Keratinocyte (primary cell): ENCODE measurements around the gene USP4. TPM values are rescaled to one million over a fixed set of nuclear protein-coding genes. Genes with fewer than 3 reads are reported as not detected.

Experiments
- DNase-seq: peaks from one replicate; pipeline ENCODE4 v3.0.0-alpha.2; 2011; ENCODE audit warnings: low read depth, missing footprints, low spot score
- FAIRE-seq: peaks from 2 replicates; lab custom pipeline; 2011; peaks lifted over from hg19 to GRCh38; lab: Jason Lieb, UNC
- H2AFZ ChIP-seq: 2 replicates; pipeline ENCODE4 v1.6.0; 2012; ENCODE audit warnings: low read length, control low read depth, inconsistent platforms; ENCODE audit not compliant: control insufficient read depth
- H3K27ac ChIP-seq: 2 replicates; pipeline ENCODE4 v1.5.1; 2011; ENCODE audit warnings: low read length; ENCODE audit not compliant: control insufficient read depth, insufficient read depth
- H3K27me3 ChIP-seq: 3 replicates; pipeline ENCODE4 v1.6.0; 2011; ENCODE audit warnings: low read length; ENCODE audit not compliant: control insufficient read depth, insufficient read depth; ENCODE audit errors: extremely low read depth
- H3K36me3 ChIP-seq, 2 experiments: 2 replicates in 1 of 2; 3 replicates in 1 of 2; pipeline ENCODE4 v1.5.1; 2011; ENCODE audit warnings: low read length in 2 of 2, mild to moderate bottlenecking in 1 of 2; ENCODE audit not compliant: control insufficient read depth in 2 of 2, insufficient read depth in 2 of 2; ENCODE audit errors: extremely low read depth in 1 of 2
- H3K4me1 ChIP-seq: 3 replicates; pipeline ENCODE4 v1.5.1; 2011; ENCODE audit warnings: low read length; ENCODE audit not compliant: control insufficient read depth, insufficient read depth; ENCODE audit errors: extremely low read depth
- H3K4me2 ChIP-seq: 3 replicates; pipeline ENCODE4 v1.6.0; 2011; ENCODE audit warnings: low read depth, low read length; ENCODE audit not compliant: control insufficient read depth, insufficient read depth; ENCODE audit errors: extremely low read depth
- H3K4me3 ChIP-seq, 3 experiments: fragments of 200-600 bp in 1 of 3; sonication (generic) in 1 of 3; 2 replicates in 2 of 3; 3 replicates in 1 of 3; pipeline ENCODE4 v1.5.1; 2011 to 2016; ENCODE audit warnings: low read length in 3 of 3, mild to moderate bottlenecking in 3 of 3, control low read depth in 2 of 3, inconsistent platforms in 1 of 3, low read depth in 1 of 3, mixed read lengths in 1 of 3, mixed run types in 1 of 3, moderate library complexity in 1 of 3; ENCODE audit not compliant: control insufficient read depth in 2 of 3, insufficient read depth in 2 of 3; ENCODE audit errors: extremely low read depth in 1 of 3
- H3K79me2 ChIP-seq: 2 replicates; pipeline ENCODE4 v1.6.0; 2012; ENCODE audit warnings: low read length; ENCODE audit not compliant: control insufficient read depth, insufficient read depth
- H3K9ac ChIP-seq: 3 replicates; pipeline ENCODE4 v1.6.0; 2011; ENCODE audit warnings: low read length; ENCODE audit not compliant: control insufficient read depth, insufficient read depth; ENCODE audit errors: extremely low read depth
- H3K9me1 ChIP-seq: 3 replicates; pipeline ENCODE4 v1.6.0; 2011; ENCODE audit warnings: low read length; ENCODE audit not compliant: control insufficient read depth, insufficient read depth; ENCODE audit errors: extremely low read depth
- H3K9me3 ChIP-seq: 2 replicates; pipeline ENCODE4 v1.5.1; 2012; ENCODE audit warnings: low read depth, low read length; ENCODE audit not compliant: control insufficient read depth
- H4K20me1 ChIP-seq: 3 replicates; pipeline ENCODE4 v1.6.0; 2011; ENCODE audit warnings: low read length; ENCODE audit not compliant: control insufficient read depth, insufficient read depth; ENCODE audit errors: extremely low read depth
- CTCF ChIP-seq, 3 experiments: IDR thresholded peaks in 1 of 3; conservative IDR thresholded peaks in 1 of 3; optimal IDR thresholded peaks in 1 of 3; 2 replicates in 2 of 3; 3 replicates in 1 of 3; pipeline versions ENCODE3 to v1.5.1; 2011; ENCODE audit warnings: low read length in 3 of 3, mild to moderate bottlenecking in 3 of 3, moderate library complexity in 2 of 3, control low read depth in 1 of 3, inconsistent platforms in 1 of 3; ENCODE audit not compliant: insufficient read depth in 2 of 3; ENCODE audit errors: extremely low read depth in 1 of 3
- EZH2 ChIP-seq: IDR thresholded peaks from one replicate; pipeline ENCODE4 v1.6.1; 2012; ENCODE audit warnings: inconsistent platforms, mild to moderate bottlenecking, low read length, moderate library complexity
- dilution Hi-C: fragments of 300-500 bp; cut with MboI; formaldehyde crosslinking; loops from one replicate; pipeline ENCODE4 v1.7.0; 2020; ENCODE audit warnings: low sequenced_read_pairs; ENCODE audit not compliant: extremely low pct_ligation_motif_present
- polyA plus RNA-seq, 5 experiments: library from polyadenylated mRNA; depleted of rRNA in 3 of 5; stranded (reverse) in 3 of 5; stranded (forward) in 1 of 5; unstranded in 1 of 5; fragments of >200 nt; gene quantifications; 1 replicate in 1 of 5; 2 replicates in 3 of 5; 3 replicates in 1 of 5; pipeline versions ENCODE4 v1.2.1 to v1.2.3, GENCODE V29; 2011 to 2012; ENCODE audit warnings: missing spikeins in 2 of 5, low read depth in 1 of 5, low replicate concordance in 1 of 5

Gene USP4
- polyA plus RNA-seq, 1 donor (not counting 4 experiments of a cell fraction or from before 2014, with no cell fraction given): 47.8 TPM

- Histone ChIP-seq H4K20me1 (no peaks in the 10 kb centered on the region), H2AFZ (no peak overlapping the region), H3K27me3 (no peaks in the 10 kb centered on the region), H3K4me1 (peaks cover 33% of the 10 kb centered on the region), H3K9me1 (peaks cover 2% of the 10 kb centered on the region), H3K79me2 (peaks cover 29% of the 10 kb centered on the region), H3K27ac (peak overlapping the region; percentile 79), H3K4me3 (no peak overlapping the region), H3K4me2 (no peak overlapping the region), H3K9me3 (no peaks in the 10 kb centered on the region), H3K36me3 (peaks cover 30 to 37% of the 10 kb centered on the region in 2 experiments), H3K9ac (no peak overlapping the region)
- dilution Hi-C loops: no loop called here
- FAIRE-seq (peak; percentile 64), DNase-seq (no peak)
- TF ChIP-seq EZH2 (no peak), CTCF (optimal IDR thresholded peaks at IDR 0.05 in 1 of 3, IDR thresholded peaks at IDR 0.05 in 1 of 3, conservative IDR thresholded peaks at IDR 0.05 in 1 of 3; ENCODE audit: extremely low read depth in 1 of 3, insufficient read depth in 2 of 3, low read length in 3 of 3) (no peak)
These were observed 19.8 kb upstream of the USP4 start for GRCh38 chr3:49359623-49360022.

- H3K27me3 ChIP-seq: no peaks in the 10 kb centered on the region
- H3K4me3 ChIP-seq: peak overlapping the region; percentile 59 to 66 (median 65)
- no peak overlapping the region for H2AFZ ChIP-seq
- H3K79me2 ChIP-seq: peaks cover 27% of the 10 kb centered on the region
- DNase-seq (no peak), FAIRE-seq (no peak)
- peak overlapping the region; percentile 73 for H3K4me2 ChIP-seq
- dilution Hi-C loops: no loop called here
- H3K9me3 ChIP-seq: no peaks in the 10 kb centered on the region
- peak overlapping the region; percentile 79 for H3K27ac ChIP-seq
- H3K4me1 ChIP-seq: peaks cover 33% of the 10 kb centered on the region
- H4K20me1 ChIP-seq: no peaks in the 10 kb centered on the region
- peaks cover 29 to 38% of the 10 kb centered on the region in 2 experiments for H3K36me3 ChIP-seq
- TF ChIP-seq EZH2: no peak
- TF ChIP-seq CTCF (optimal IDR thresholded peaks at IDR 0.05 in 1 of 3, IDR thresholded peaks at IDR 0.05 in 1 of 3, conservative IDR thresholded peaks at IDR 0.05 in 1 of 3; ENCODE audit: extremely low read depth in 1 of 3, insufficient read depth in 2 of 3, low read length in 3 of 3): no peak
- peak overlapping the region; percentile 78 for H3K9ac ChIP-seq
- H3K9me1 ChIP-seq: peaks cover 2% of the 10 kb centered on the region
These were observed 19.0 kb upstream of the USP4 start for GRCh38 chr3:49358884-49359225.
